ENCODE data around the gene TNFAIP8L3. TPM values are rescaled to one million over a fixed set of nuclear protein-coding genes. Genes with fewer than 3 reads are reported as not detected.
"Not testable (repeated sequence)": the region's sequence is repeated elsewhere in the genome, so short reads cannot be mapped to it uniquely, and the experiment has no call there.

TNFAIP8L3 gene
- total RNA-seq: 10 to 100 TPM; 13.4 to 26.4 (median 15.6) TPM

- H3K4me1 ChIP-seq: peaks cover 16 to 68% (median 60%) of the 10 kb centered on the region in 4 donors
Measured at GRCh38 chr15:51094606-51095569, at the start of gene TNFAIP8L3. TNFAIP8L3 (minus strand) TSS chr15:51094906; CDS start chr15:51094595, 311 bp downstream.

GRCh38 chr15:51144021-51144532 is 49.4 kb upstream of the TNFAIP8L3 start:
- no peak overlapping the region for H3K27ac ChIP-seq (replicated peaks in 1 of 4)
- intact Hi-C loops (cut with DNase I): no loop called here
- H3K9me3 ChIP-seq: no peaks in the 10 kb centered on the region
- TF ChIP-seq POLR2AphosphoS5 (IDR thresholded peaks at IDR 0.05) (peak in 1 of 2 donors; percentile 54), POLR2A (IDR thresholded peaks at IDR 0.05; ENCODE audit: low read depth) (no peak), EP300 (IDR thresholded peaks at IDR 0.05) (no peak)
- 34% methylated on average over 3 of the region's 3 CpGs for WGBS
- DNase-seq (ENCODE audit: extremely low spot score): no peak
- H3K27me3 ChIP-seq: no peaks in the 10 kb centered on the region
- no peaks in the 10 kb centered on the region for H3K36me3 ChIP-seq
- no peak overlapping the region for H3K4me3 ChIP-seq
- peaks cover 0 to 11% (median 9%) of the 10 kb centered on the region in 4 donors for H3K4me1 ChIP-seq

More at GRCh38 chr15:51094606-51095569, at the start of gene TNFAIP8L3:
- no peaks in the 10 kb centered on the region for H3K27me3 ChIP-seq
- intact Hi-C loops (cut with DNase I): no loop called here
- TF ChIP-seq POLR2AphosphoS5 (IDR thresholded peaks at IDR 0.05) (peak in 1 of 2 donors; percentile 35), POLR2A (IDR thresholded peaks at IDR 0.05; ENCODE audit: low read depth) (no peak), CTCF (IDR thresholded peaks at IDR 0.05) (no peak)
- 4% methylated on average over 29 of the region's 98 CpGs for WGBS
- peak within 1 kb of the TSS; percentile 71 to 88 (median 76) for H3K4me3 ChIP-seq
- H3K9me3 ChIP-seq: no peaks in the 10 kb centered on the region
- peak; percentile 91 for DNase-seq (ENCODE audit: extremely low spot score)
- no peaks in the 10 kb centered on the region for H3K36me3 ChIP-seq
- H3K27ac ChIP-seq (replicated peaks in 1 of 4): peak within 1 kb of the TSS; percentile 84 to 93 (median 87)

- H3K36me3 ChIP-seq; DNase-seq (ENCODE audit: extremely low spot score); H3K4me3 ChIP-seq; H3K27me3 ChIP-seq; intact Hi-C loops (cut with DNase I); H3K9me3 ChIP-seq; H3K27ac ChIP-seq (replicated peaks in 1 of 4): not testable (repeated sequence)
- peaks cover 0 to 11% (median 9%) of the 10 kb centered on the region in 4 donors for H3K4me1 ChIP-seq
- 83% methylated on average over 2 of the region's 2 CpGs for WGBS
Measured at GRCh38 chr15:51140347-51140746, 45.6 kb upstream of the TNFAIP8L3 start.

- Histone ChIP-seq H3K4me3 (no peak overlapping the region), H3K4me1 (peaks cover 0 to 5% (median 4%) of the 10 kb centered on the region in 4 donors), H3K27ac (replicated peaks in 1 of 4) (no peak overlapping the region), H3K9me3 (no peaks in the 10 kb centered on the region), H3K36me3 (no peaks in the 10 kb centered on the region), H3K27me3 (no peaks in the 10 kb centered on the region)
- TF ChIP-seq EP300 (IDR thresholded peaks at IDR 0.05) (no peak), POLR2A (IDR thresholded peaks at IDR 0.05; ENCODE audit: low read depth) (no peak), CTCF (IDR thresholded peaks at IDR 0.05) (no peak), POLR2AphosphoS5 (IDR thresholded peaks at IDR 0.05) (no peak)
- no peak for DNase-seq (ENCODE audit: extremely low spot score)
- 90% methylated on average over 1 of the region's 1 CpG for WGBS
- intact Hi-C loops (cut with DNase I): no loop called here
Measured at GRCh38 chr15:51139091-51139490, 44.4 kb upstream of the TNFAIP8L3 start.

GRCh38 chr15:51137880-51138430 is 43.2 kb upstream of the TNFAIP8L3 start:
- TF ChIP-seq POLR2AphosphoS5 (IDR thresholded peaks at IDR 0.05) (no peak), POLR2A (IDR thresholded peaks at IDR 0.05; ENCODE audit: low read depth) (no peak), CTCF (IDR thresholded peaks at IDR 0.05) (no peak), EP300 (IDR thresholded peaks at IDR 0.05) (no peak)
- H3K4me3 ChIP-seq: no peak overlapping the region
- no peaks in the 10 kb centered on the region for H3K9me3 ChIP-seq
- no peak overlapping the region for H3K27ac ChIP-seq (replicated peaks in 1 of 4)
- no peaks in the 10 kb centered on the region for H3K27me3 ChIP-seq
- intact Hi-C loops (cut with DNase I): no loop called here
- peaks cover 4 to 6% (median 5%) of the 10 kb centered on the region in 4 donors for H3K4me1 ChIP-seq
- no peaks in the 10 kb centered on the region for H3K36me3 ChIP-seq
- no peak for DNase-seq (ENCODE audit: extremely low spot score)
- WGBS: 69% methylated on average over 5 of the region's 5 CpGs
